IMR-90 (cell line): ENCODE results near the gene NDUFV2. TPM values are rescaled to one million over a fixed set of nuclear protein-coding genes. Genes with fewer than 3 reads are reported as not detected.

ENCODE experiments used
- ATAC-seq: fragments of 200-7000 bp; cut with Tn5 transposase; 2 replicates; pipeline ENCODE4 v1.9.1; 2020; ENCODE audit warnings: low read depth, mild to moderate bottlenecking, moderate library complexity
- BruUV-seq: library from RNA; stranded (reverse); fragments of 400-500 nt; replicated peaks from 2 replicates; lab custom pipeline; 2021; lab: Mats Ljungman, UMichigan
- CTCF ChIA-PET: fragments of 300-600 bp; formaldehyde crosslinking; extraction: SDS; loops from one replicate; lab custom pipeline; 2021; ENCODE audit warnings: antibody characterized with exemption; lab: Yijun Ruan, JAX
- POLR2A ChIA-PET: fragments of 300-600 bp; sonication (Branson Sonifier 250); formaldehyde crosslinking; loops from one replicate; lab custom pipeline; 2022; ENCODE audit warnings: antibody characterized with exemption; ENCODE audit not compliant: unreplicated experiment; lab: Charles Lee
- DNase-seq: peaks from one replicate; pipeline ENCODE4 v3.0.0; 2013
- H2AFZ ChIP-seq: replicated peaks from 2 replicates; pipeline ENCODE3; 2013; ENCODE audit warnings: low read length, mild to moderate bottlenecking; ENCODE audit not compliant: poor library complexity
- H2AK5ac ChIP-seq: 2 replicates; pipeline ENCODE4 v1.6.1; 2013; ENCODE audit warnings: low read depth, low read length, inconsistent platforms
- H2AK9ac ChIP-seq: replicated peaks from 2 replicates; pipeline ENCODE3; 2013; ENCODE audit warnings: mild to moderate bottlenecking, low read depth, low read length, moderate library complexity; ENCODE audit not compliant: poor library complexity
- H2BK120ac ChIP-seq: 2 replicates; pipeline ENCODE4 v1.6.1; 2013; ENCODE audit warnings: low read depth, low read length, inconsistent platforms
- H2BK15ac ChIP-seq: 3 replicates; pipeline ENCODE4 v1.6.1; 2013; ENCODE audit warnings: low read depth, low read length, inconsistent platforms
- H2BK20ac ChIP-seq: 2 replicates; pipeline ENCODE4 v1.6.1; 2013; ENCODE audit warnings: low read depth, mild to moderate bottlenecking, inconsistent platforms, low read length, moderate library complexity
- H2BK5ac ChIP-seq: 2 replicates; pipeline ENCODE4 v1.6.1; 2013; ENCODE audit warnings: mild to moderate bottlenecking, low read depth, low read length, inconsistent platforms; ENCODE audit not compliant: poor library complexity, severe bottlenecking
- H3K14ac ChIP-seq: replicated peaks from 2 replicates; pipeline ENCODE4 v1.6.1; 2013; ENCODE audit warnings: low read depth, low read length, inconsistent platforms
- H3K18ac ChIP-seq: 2 replicates; pipeline ENCODE4 v1.6.1; 2013; ENCODE audit warnings: low read depth, low read length, control low read depth
- H3K23ac ChIP-seq: 2 replicates; pipeline ENCODE4 v1.6.1; 2013; ENCODE audit warnings: low read depth, low read length, inconsistent platforms
- H3K27ac ChIP-seq: 2 replicates; pipeline ENCODE4 v1.5.1; 2013; ENCODE audit warnings: mild to moderate bottlenecking, control low read depth, low read length; ENCODE audit not compliant: insufficient read depth
- H3K27me3 ChIP-seq: 2 replicates; pipeline ENCODE4 v1.6.1; 2013; ENCODE audit warnings: low read length; ENCODE audit not compliant: control insufficient read depth, insufficient read depth
- H3K36me3 ChIP-seq: 2 replicates; pipeline ENCODE4 v1.6.1; 2013; ENCODE audit warnings: low read length, mixed read lengths; ENCODE audit not compliant: control insufficient read depth, insufficient read depth
- H3K4ac ChIP-seq: 2 replicates; pipeline ENCODE4 v1.6.1; 2013; ENCODE audit warnings: low read depth, low read length, inconsistent platforms
- H3K4me1 ChIP-seq: 2 replicates; pipeline ENCODE4 v1.6.1; 2013; ENCODE audit warnings: low read length, mixed read lengths; ENCODE audit not compliant: control insufficient read depth, insufficient read depth
- H3K4me2 ChIP-seq: 2 replicates; pipeline ENCODE4 v1.6.1; 2013; ENCODE audit warnings: low read depth, mild to moderate bottlenecking, control low read depth, low read length, moderate library complexity
- H3K4me3 ChIP-seq: 2 replicates; pipeline ENCODE4 v1.5.1; 2013; ENCODE audit warnings: low read depth, mild to moderate bottlenecking, control low read depth, low read length, moderate library complexity; ENCODE audit not compliant: insufficient read depth
- H3K56ac ChIP-seq: 2 replicates; pipeline ENCODE4 v1.6.1; 2013; ENCODE audit warnings: low read length, inconsistent platforms; ENCODE audit not compliant: insufficient read depth; ENCODE audit errors: extremely low read depth
- H3K79me1 ChIP-seq, 2 experiments: 2 replicates each; pipeline ENCODE4 v1.6.1; 2013; ENCODE audit warnings: low read length in 2 of 2, inconsistent platforms in 1 of 2, low read depth in 1 of 2
- H3K9ac ChIP-seq: 2 replicates; pipeline ENCODE4 v1.6.1; 2013; ENCODE audit warnings: low read depth, low read length, control low read depth
- H3K9me1 ChIP-seq: 2 replicates; pipeline ENCODE4 v1.6.1; 2013; ENCODE audit warnings: low read length, inconsistent platforms; ENCODE audit not compliant: insufficient read depth
- H3K9me3 ChIP-seq: 2 replicates; pipeline ENCODE4 v1.6.1; 2013; ENCODE audit warnings: low read length; ENCODE audit not compliant: control insufficient read depth, insufficient read depth
- H4K20me1 ChIP-seq: 2 replicates; pipeline ENCODE4 v1.6.1; 2013; ENCODE audit warnings: low read length, inconsistent platforms; ENCODE audit not compliant: insufficient read depth
- H4K5ac ChIP-seq: 2 replicates; pipeline ENCODE4 v1.6.1; 2013; ENCODE audit warnings: mild to moderate bottlenecking, low read depth, low read length, control low read depth
- H4K8ac ChIP-seq, 2 experiments: 2 replicates each; pipeline ENCODE4 v1.6.1; 2013; ENCODE audit warnings: low read depth in 2 of 2, low read length in 2 of 2, control low read depth in 1 of 2, inconsistent platforms in 1 of 2
- H4K91ac ChIP-seq: 2 replicates; pipeline ENCODE4 v1.6.1; 2013; ENCODE audit warnings: low read depth, low read length, inconsistent platforms; ENCODE audit not compliant: insufficient read depth
- CTCF ChIP-seq: conservative IDR thresholded peaks from 2 replicates; pipeline ENCODE4 v1.5.1; 2012; ENCODE audit warnings: mild to moderate bottlenecking, low read depth, low read length, improper control_type of control experiment
- MAFK ChIP-seq: IDR thresholded peaks from 2 replicates; pipeline ENCODE4 v1.6.1; 2012; ENCODE audit warnings: low read depth, low read length, improper control_type of control experiment
- MXI1 ChIP-seq: IDR thresholded peaks from 2 replicates; pipeline ENCODE4 v1.6.1; 2012; ENCODE audit warnings: low read depth, mild to moderate bottlenecking, low read length, moderate library complexity, borderline replicate concordance
- NFE2L2 ChIP-seq: fragments of 150-350 bp; IDR thresholded peaks from 2 replicates; pipeline ENCODE4 v1.6.1; 2016; ENCODE audit warnings: low read depth, mild to moderate bottlenecking, low read length
- RCOR1 ChIP-seq: IDR thresholded peaks from 2 replicates; pipeline ENCODE4 v1.6.1; 2012; ENCODE audit warnings: mild to moderate bottlenecking, low read length, improper control_type of control experiment; ENCODE audit not compliant: insufficient replicate concordance
- RFX5 ChIP-seq: IDR thresholded peaks from 2 replicates; pipeline ENCODE4 v1.8.0; 2012; ENCODE audit warnings: low read depth, mild to moderate bottlenecking, low read length, moderate library complexity
- USF2 ChIP-seq: fragments of 150-350 bp; IDR thresholded peaks from 2 replicates; pipeline ENCODE4 v1.6.1; 2017; ENCODE audit warnings: mild to moderate bottlenecking, antibody characterized with exemption, low read length, low read depth
- WGBS, 2 experiments: methylation state at CpG; one replicate each; pipeline versions ENCODE4 v1.1.5 to v1.1.7; 2013; ENCODE audit warnings: missing lambda C conversion rate in 2 of 2; ENCODE audit not compliant: insufficient read length in 1 of 2; ENCODE audit errors: extremely low coverage in 2 of 2; 5-methylcytosine and 5-hydroxymethylcytosine counted together
- dilution Hi-C: fragments of 300-500 bp; cut with HindIII; formaldehyde crosslinking; loops from one replicate; pipeline ENCODE4 v1.14.3; 2018; ENCODE audit warnings: low sequenced_read_pairs; ENCODE audit not compliant: unreplicated experiment
- in situ Hi-C: fragments of 300-500 bp; cut with MboI; formaldehyde crosslinking; loops from 3 replicates; pipeline ENCODE4 v1.14.3; 2019; ENCODE audit warnings: low sequenced_read_pairs, inconsistent platforms, mixed read lengths
- intact Hi-C: fragments of 100-400 bp; cut with micrococcal nuclease; formaldehyde crosslinking; loops from 2 replicates; pipeline ENCODE4 v1.10.0; 2022
- polyA plus RNA-seq, 3 experiments: library from polyadenylated mRNA; depleted of rRNA; stranded (reverse); fragments of >200 nt; gene quantifications; 2 replicates each; pipeline ENCODE4 v1.2.3, GENCODE V29; 2012; ENCODE audit warnings: low replicate concordance in 1 of 3
- total RNA-seq: library from RNA; depleted of rRNA; stranded (reverse); fragments of >200 nt; gene quantifications from 2 replicates; pipeline ENCODE4 v1.2.3, GENCODE V29; 2012
- TF ChIP-seq, protein P1 (sequence below): fragments of 150-350 bp; IDR thresholded peaks from 2 replicates; pipeline ENCODE4 v1.6.1; 2016; ENCODE audit warnings: low read depth, mild to moderate bottlenecking, low read length, moderate library complexity, borderline replicate concordance

Gene NDUFV2
- total and polyA plus RNA-seq, 2 of the 4 experiments (the other 2 are of a cell fraction), result 106 to 126 TPM

GRCh38 chr18:9081940-9082339, 20.6 kb upstream of the NDUFV2 start:
- no peak overlapping the region for H4K8ac ChIP-seq
- H2BK5ac ChIP-seq, result no peak overlapping the region
- POLR2A ChIA-PET, result no interaction called here
- H3K18ac ChIP-seq, result no peak overlapping the region
- H4K5ac ChIP-seq, result no peak overlapping the region
- no peak for TF ChIP-seq CTCF
- TF ChIP-seq MXI1, result no peak
- no peak for TF ChIP-seq MAFK
- no peak for TF ChIP-seq RCOR1
- TF ChIP-seq USF2, result no peak
- TF ChIP-seq, protein P1, sequence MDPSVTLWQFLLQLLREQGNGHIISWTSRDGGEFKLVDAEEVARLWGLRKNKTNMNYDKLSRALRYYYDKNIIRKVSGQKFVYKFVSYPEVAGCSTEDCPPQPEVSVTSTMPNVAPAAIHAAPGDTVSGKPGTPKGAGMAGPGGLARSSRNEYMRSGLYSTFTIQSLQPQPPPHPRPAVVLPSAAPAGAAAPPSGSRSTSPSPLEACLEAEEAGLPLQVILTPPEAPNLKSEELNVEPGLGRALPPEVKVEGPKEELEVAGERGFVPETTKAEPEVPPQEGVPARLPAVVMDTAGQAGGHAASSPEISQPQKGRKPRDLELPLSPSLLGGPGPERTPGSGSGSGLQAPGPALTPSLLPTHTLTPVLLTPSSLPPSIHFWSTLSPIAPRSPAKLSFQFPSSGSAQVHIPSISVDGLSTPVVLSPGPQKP, result no peak
- no peak for TF ChIP-seq RFX5
- no peak for TF ChIP-seq NFE2L2
- no peak overlapping the region for H4K91ac ChIP-seq
- H3K27me3 ChIP-seq, result no peaks in the 10 kb centered on the region
- H2BK120ac ChIP-seq, result no peak overlapping the region
- no peak overlapping the region for H3K14ac ChIP-seq
- no peaks in the 10 kb centered on the region for H3K9me1 ChIP-seq
- H3K36me3 ChIP-seq, result no peaks in the 10 kb centered on the region
- dilution Hi-C loops, result no loop called here
- no peak overlapping the region for H2AK5ac ChIP-seq
- WGBS, 2 experiments, result no CpG with 5 or more reads among the region's 4 CpGs
- intact Hi-C loops, result no loop called here
- no peak overlapping the region for H3K4me3 ChIP-seq
- H3K27ac ChIP-seq, result no peak overlapping the region
- no peaks in the 10 kb centered on the region for H3K9me3 ChIP-seq
- H3K9ac ChIP-seq, result no peak overlapping the region
- H3K4ac ChIP-seq, result no peak overlapping the region
- H3K79me1 ChIP-seq, result no peaks in the 10 kb centered on the region
- H2BK15ac ChIP-seq, result no peak overlapping the region
- H3K4me1 ChIP-seq, result peaks cover 2% of the 10 kb centered on the region; the same call in 1 of the 2 replicates
- in situ Hi-C loops, result no loop called here
- BruUV-seq, result no TSS peak
- H4K20me1 ChIP-seq, result no peaks in the 10 kb centered on the region
- no peak overlapping the region for H2BK20ac ChIP-seq
- CTCF ChIA-PET, result interaction anchor here (1.3 to 2.0 kb wide), 2 partner anchors 8 to 57 kb away, joined by 4 to 5 read pairs; no protein-coding TSS in a partner anchor
- no peak overlapping the region for H2AK9ac ChIP-seq
- H3K4me2 ChIP-seq, result no peak overlapping the region
- H3K23ac ChIP-seq, result no peak overlapping the region
- ATAC-seq (no peak), DNase-seq (no peak)
- no peak overlapping the region for H2AFZ ChIP-seq
- H3K56ac ChIP-seq, result no peak overlapping the region
